Fibroblast of mammary gland (primary cell): ENCODE results near the gene TUBA4B.

Experiments used
- DNase-seq: peaks from one replicate; pipeline ENCODE4 v3.0.0-alpha.2; 2010; ENCODE audit warnings: low read depth
- H3K4me3 ChIP-seq: 2 replicates; pipeline ENCODE4 v1.5.1; 2011; ENCODE audit warnings: low read depth, mild to moderate bottlenecking, low read length, moderate library complexity; ENCODE audit not compliant: control insufficient read depth
- CTCF ChIP-seq: conservative IDR thresholded peaks from 2 replicates; pipeline ENCODE4 v1.5.1; 2011; ENCODE audit warnings: low read depth, low read length, inconsistent platforms; ENCODE audit not compliant: control insufficient read depth, insufficient read depth

The TUBA4B gene

DNA sequence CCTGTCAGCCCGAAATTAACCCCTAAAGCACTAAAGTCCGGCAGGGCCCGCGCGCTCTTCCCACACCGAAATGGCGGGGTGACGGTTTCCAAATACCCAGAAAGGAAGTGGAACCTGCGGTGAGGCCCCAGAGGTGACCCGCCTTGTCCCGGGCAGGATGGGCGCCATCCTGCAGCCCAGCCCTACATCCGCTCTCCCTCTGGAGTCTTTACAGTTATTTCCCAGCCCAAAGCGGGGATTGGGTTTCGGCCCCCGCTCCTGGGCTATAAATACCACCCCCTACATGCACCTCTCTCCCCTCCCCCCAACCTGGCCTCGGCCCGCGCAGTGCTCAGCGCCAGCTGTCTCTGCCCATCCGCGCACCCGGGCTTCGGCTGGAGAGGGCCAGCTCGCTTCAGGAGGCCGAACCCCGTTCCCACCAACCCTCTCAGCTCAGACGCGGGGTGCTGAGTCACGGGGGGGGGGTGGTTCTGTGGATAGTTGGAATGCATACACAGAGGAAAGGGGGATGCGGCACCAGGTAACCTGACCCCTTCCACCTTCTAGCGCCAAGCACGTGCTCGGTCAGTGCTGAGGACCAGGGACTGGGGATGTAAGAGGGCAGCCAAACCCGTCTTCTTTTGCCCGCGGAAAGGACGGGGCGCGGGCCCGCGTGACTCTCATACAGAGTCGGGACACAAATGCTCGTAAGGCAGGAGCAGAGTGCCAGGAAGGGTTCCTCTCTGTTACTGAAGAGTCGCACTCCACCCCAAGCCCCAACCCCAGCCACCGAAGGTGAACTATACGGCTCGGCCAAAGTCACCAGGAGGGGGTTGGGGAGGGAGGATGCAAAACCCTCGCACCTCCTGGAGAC, at the start of gene TUBA4B:
Gene TUBA4B, plus strand, starts transcription at position 344 of the 853 bp plus-strand sequence. Its CDS starts 165 bp downstream, at position 509.
- no peak for TF ChIP-seq CTCF
- H3K4me3 ChIP-seq, result peak within 1 kb of the TSS; percentile 44
- DNase-seq, result no peak

- no peak for DNase-seq
- H3K4me3 ChIP-seq, result no peak overlapping the region
- TF ChIP-seq CTCF, result no peak
Observed at GRCh38 chr2:219204425-219205164, 48.4 kb upstream of the TUBA4B start.

- no peak for TF ChIP-seq CTCF
- H3K4me3 ChIP-seq, result no peak overlapping the region
- DNase-seq, result no peak
Observed at GRCh38 chr2:219205165-219205538, 47.9 kb upstream of the TUBA4B start.

GRCh38 chr2:219205981-219206327, 47.1 kb upstream of the TUBA4B start:
- no peak for TF ChIP-seq CTCF
- DNase-seq, result no peak

GRCh38 chr2:219206328-219207133, 46.5 kb upstream of the TUBA4B start, which contains the start of gene ZFAND2B:
Gene ZFAND2B (plus strand): TSS chr2:219206782. CDS start chr2:219206988, 206 bp downstream.
- H3K4me3 ChIP-seq, result peak within 1 kb of the TSS; percentile 70
- peak; percentile 87 for DNase-seq
- TF ChIP-seq CTCF, result no peak

More at GRCh38 chr2:219205981-219206327, 47.1 kb upstream of the TUBA4B start:
- peak overlapping the region; percentile 65 for H3K4me3 ChIP-seq
